Karpas-422 (cell line): Measurements from ENCODE around the gene DEFB119. TPM values are rescaled to one million over a fixed set of nuclear protein-coding genes. Genes with fewer than 3 reads are reported as not detected.
"Not testable (repeated sequence)": the region's sequence is repeated elsewhere in the genome, so short reads cannot be mapped to it uniquely, and the experiment has no call there.

ENCODE experiments used
- DNase-seq: peaks from one replicate; pipeline ENCODE4 v3.0.0-alpha.2; 2015
- H2AFZ ChIP-seq: fragments of 200-600 bp; sonication (generic); 2 replicates; pipeline ENCODE4 v1.6.1; 2014; ENCODE audit warnings: antibody characterized with exemption, low read length, mixed read lengths
- H3K27ac ChIP-seq: fragments of 200-600 bp; sonication (generic); 2 replicates; pipeline ENCODE4 v1.5.1; 2014; ENCODE audit warnings: mild to moderate bottlenecking, low read length, moderate library complexity
- H3K27me3 ChIP-seq: fragments of 200-600 bp; sonication (generic); 2 replicates; pipeline ENCODE4 v1.6.1; 2014; ENCODE audit warnings: low read length, mixed read lengths
- H3K36me3 ChIP-seq: fragments of 200-600 bp; sonication (generic); 2 replicates; pipeline ENCODE4 v1.6.1; 2014; ENCODE audit warnings: low read length, mixed read lengths; ENCODE audit not compliant: insufficient read depth
- H3K4me1 ChIP-seq: fragments of 200-600 bp; sonication (generic); 2 replicates; pipeline ENCODE4 v1.6.1; 2014; ENCODE audit warnings: mild to moderate bottlenecking, low read length, mixed read lengths
- H3K4me2 ChIP-seq: fragments of 200-600 bp; sonication (generic); 2 replicates; pipeline ENCODE4 v1.6.1; 2014; ENCODE audit warnings: low read length, low read depth, mild to moderate bottlenecking; ENCODE audit not compliant: poor library complexity, severe bottlenecking
- H3K4me3 ChIP-seq: fragments of 200-600 bp; sonication (generic); 2 replicates; pipeline ENCODE4 v1.5.1; 2014; ENCODE audit warnings: mild to moderate bottlenecking, antibody characterized with exemption, low read length, mixed read lengths
- H3K79me2 ChIP-seq: fragments of 200-600 bp; sonication (generic); 2 replicates; pipeline ENCODE4 v1.6.1; 2014; ENCODE audit warnings: mild to moderate bottlenecking, low read length, mixed read lengths
- H3K9ac ChIP-seq: fragments of 200-600 bp; sonication (generic); 2 replicates; pipeline ENCODE4 v1.6.0; 2014; ENCODE audit warnings: low read length
- H3K9me2 ChIP-seq: fragments of 200-600 bp; sonication (generic), shearing (Covaris generic); replicated peaks from 2 replicates; pipeline ENCODE4 v1.6.0; 2014; ENCODE audit warnings: mild to moderate bottlenecking, low read length, moderate library complexity; ENCODE audit not compliant: insufficient read depth
- H3K9me3 ChIP-seq: fragments of 300-700, 200-600 bp; sonication (generic); 2 replicates; pipeline ENCODE4 v1.6.1; 2014; ENCODE audit warnings: low read length, mixed read lengths
- H4K20me1 ChIP-seq: fragments of 200-600 bp; sonication (generic); 2 replicates; pipeline ENCODE4 v1.6.1; 2014; ENCODE audit warnings: mild to moderate bottlenecking, antibody characterized with exemption, low read length, low read depth; ENCODE audit not compliant: insufficient read depth
- total RNA-seq: library from RNA; depleted of rRNA; stranded (reverse); fragments of >200 nt; shearing (Covaris generic); gene quantifications from 2 replicates; pipeline ENCODE4 v1.2.3, GENCODE V29; 2014; ENCODE audit warnings: low replicate concordance; rRNA removed

Gene DEFB119, protein sequence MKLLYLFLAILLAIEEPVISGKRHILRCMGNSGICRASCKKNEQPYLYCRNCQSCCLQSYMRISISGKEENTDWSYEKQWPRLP
- not detected in 2 replicates for total RNA-seq

DNA sequence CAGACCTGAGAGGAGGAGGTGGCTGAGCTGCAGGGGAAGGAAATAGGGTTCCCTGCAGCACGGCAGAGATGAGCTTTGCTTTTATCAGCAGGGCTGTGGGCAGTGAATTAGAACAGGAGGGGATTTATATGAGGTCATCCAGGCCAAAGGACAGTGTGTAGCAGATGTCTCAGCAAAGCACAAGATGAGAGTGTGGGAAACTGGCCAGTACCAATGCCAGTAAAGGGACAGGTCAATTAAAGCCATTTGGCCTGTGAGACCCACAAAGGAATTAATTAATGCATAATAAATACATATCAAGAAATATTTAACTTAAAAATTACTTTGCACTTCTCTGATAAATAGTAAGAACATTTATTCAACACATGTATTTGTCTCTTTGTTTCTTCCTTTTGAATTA lies at the start of gene DEFB119:
TSS of gene DEFB119 (minus strand) at position 101 of the 400 bp plus-strand sequence. CDS start 107 bp downstream, outside the sequence.
- no peak within 1 kb of the TSS for H3K4me2 ChIP-seq
- DNase-seq = no peak
- H3K79me2 ChIP-seq = no peaks in the 10 kb centered on the region
- H2AFZ ChIP-seq = no peak within 1 kb of the TSS
- no peaks in the 10 kb centered on the region for H3K9me3 ChIP-seq
- no peaks in the 10 kb centered on the region for H4K20me1 ChIP-seq
- H3K4me1 ChIP-seq = no peaks in the 10 kb centered on the region
- H3K9ac ChIP-seq = no peak within 1 kb of the TSS
- H3K9me2 ChIP-seq = no peaks in the 10 kb centered on the region
- no peak within 1 kb of the TSS for H3K27ac ChIP-seq
- no peak within 1 kb of the TSS for H3K4me3 ChIP-seq
- no peaks in the 10 kb centered on the region for H3K27me3 ChIP-seq
- H3K36me3 ChIP-seq = no peaks in the 10 kb centered on the region

DNA sequence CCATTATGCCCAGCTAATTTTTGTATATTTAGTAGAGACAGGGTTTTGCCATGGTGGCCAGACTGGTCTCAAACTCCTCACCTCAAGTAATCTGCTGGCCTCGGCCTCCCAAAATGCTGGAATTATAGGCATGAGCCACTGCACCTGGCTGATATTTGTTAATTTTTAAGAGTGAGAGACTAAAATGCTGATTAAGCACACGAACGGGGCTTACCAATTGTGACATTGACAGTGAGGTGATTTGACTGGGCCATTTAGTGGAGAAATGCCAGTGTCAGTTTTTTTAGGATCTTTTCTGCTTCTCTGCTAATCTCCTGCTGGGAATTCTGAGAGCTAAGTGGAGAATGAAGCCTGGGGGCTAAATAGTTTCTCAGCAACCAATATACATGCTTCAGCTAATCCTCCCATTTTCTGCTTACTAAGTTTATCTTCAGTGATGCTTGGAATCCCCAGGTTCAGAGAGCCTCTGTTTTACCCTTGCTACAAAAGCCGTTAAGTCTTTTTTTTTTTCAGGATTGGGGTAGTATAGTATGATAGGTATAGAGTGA lies 40.3 kb upstream of the DEFB119 start:
- H3K27ac ChIP-seq = no peak overlapping the region
- no peaks in the 10 kb centered on the region for H3K27me3 ChIP-seq
- no peak overlapping the region for H2AFZ ChIP-seq
- H3K4me2 ChIP-seq = no peak overlapping the region
- no peaks in the 10 kb centered on the region for H3K9me2 ChIP-seq
- H3K4me3 ChIP-seq = no peak overlapping the region
- H3K79me2 ChIP-seq = no peaks in the 10 kb centered on the region
- H3K9ac ChIP-seq = no peak overlapping the region
- no peaks in the 10 kb centered on the region for H3K9me3 ChIP-seq
- H4K20me1 ChIP-seq = no peaks in the 10 kb centered on the region
- H3K36me3 ChIP-seq = no peaks in the 10 kb centered on the region
- no peak for DNase-seq
- H3K4me1 ChIP-seq = no peaks in the 10 kb centered on the region

DNA sequence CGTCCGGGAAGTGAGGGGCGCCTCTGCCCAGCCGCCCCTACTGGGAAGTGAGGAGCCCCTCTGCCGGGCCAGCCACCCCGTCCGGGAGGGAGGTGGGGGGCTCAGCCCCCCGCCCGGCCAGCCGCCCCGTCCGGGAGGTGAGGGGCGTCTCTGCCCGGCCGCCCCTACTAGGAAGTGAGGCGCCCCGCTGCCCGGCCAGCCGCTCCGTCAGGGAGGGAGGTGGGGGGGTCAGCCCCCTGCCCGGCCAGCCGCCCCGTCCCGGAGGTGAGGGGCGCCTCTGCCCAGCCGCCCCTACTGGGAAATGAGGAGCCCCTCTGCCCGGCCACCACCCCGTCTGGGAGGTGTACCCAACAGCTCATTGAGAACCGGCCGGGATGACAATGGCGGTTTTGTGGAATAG lies 37.2 kb upstream of the DEFB119 start:
- not testable (repeated sequence) for H3K9ac ChIP-seq, DNase-seq

GRCh38 chr20:31426891-31427551 lies 36.6 kb upstream of the DEFB119 start:
- not testable (repeated sequence) for H3K9me2 ChIP-seq, H3K9me3 ChIP-seq, H3K4me1 ChIP-seq, H2AFZ ChIP-seq, H3K79me2 ChIP-seq, H3K36me3 ChIP-seq, H3K4me2 ChIP-seq, H3K9ac ChIP-seq, H3K4me3 ChIP-seq, H3K27ac ChIP-seq, H4K20me1 ChIP-seq, DNase-seq, H3K27me3 ChIP-seq

More for the DNA sequence above, 37.2 kb upstream of the DEFB119 start:
- not testable (repeated sequence) for H3K9me3 ChIP-seq, H3K27me3 ChIP-seq, H2AFZ ChIP-seq, H3K9me2 ChIP-seq, H4K20me1 ChIP-seq, H3K36me3 ChIP-seq, H3K79me2 ChIP-seq, H3K4me1 ChIP-seq, H3K4me3 ChIP-seq, H3K4me2 ChIP-seq, H3K27ac ChIP-seq

DNA sequence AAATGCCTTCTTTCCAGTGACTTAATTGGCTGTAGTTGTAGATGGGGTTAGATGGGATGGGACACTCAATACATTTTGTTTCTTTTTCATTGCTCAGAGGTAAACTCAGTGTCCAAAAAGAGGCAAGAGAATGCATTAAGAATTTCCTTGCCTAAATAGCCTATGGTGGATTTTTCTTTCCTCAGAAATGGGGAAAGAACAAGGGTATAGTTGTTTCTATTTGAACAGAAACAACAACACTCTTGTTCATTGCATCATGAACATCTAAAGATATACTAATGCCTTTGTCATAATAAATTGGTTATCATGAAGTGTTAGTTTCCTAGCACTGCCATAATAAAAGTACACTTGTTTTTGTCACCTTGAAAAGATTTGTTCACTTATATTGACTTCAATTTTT lies 35.4 kb upstream of the DEFB119 start:
- Histone ChIP-seq H3K27ac (no peak overlapping the region), H3K27me3 (no peaks in the 10 kb centered on the region), H3K9me3 (no peaks in the 10 kb centered on the region), H2AFZ (no peak overlapping the region), H3K4me1 (no peaks in the 10 kb centered on the region), H3K9ac (no peak overlapping the region), H3K9me2 (no peaks in the 10 kb centered on the region), H3K79me2 (no peaks in the 10 kb centered on the region), H3K4me3 (no peak overlapping the region), H4K20me1 (no peaks in the 10 kb centered on the region), H3K36me3 (no peaks in the 10 kb centered on the region), H3K4me2 (no peak overlapping the region)
- no peak for DNase-seq

GRCh38 chr20:31418307-31418706 lies 27.9 kb upstream of the DEFB119 start:
- Histone ChIP-seq H3K79me2 (no peaks in the 10 kb centered on the region), H3K27me3 (no peaks in the 10 kb centered on the region), H3K9me2 (no peaks in the 10 kb centered on the region), H3K4me3 (no peak overlapping the region), H3K9me3 (no peaks in the 10 kb centered on the region), H3K4me1 (no peaks in the 10 kb centered on the region), H4K20me1 (no peaks in the 10 kb centered on the region), H3K36me3 (no peaks in the 10 kb centered on the region), H3K9ac (no peak overlapping the region), H3K4me2 (no peak overlapping the region), H2AFZ (no peak overlapping the region), H3K27ac (no peak overlapping the region)
- no peak for DNase-seq

DNA sequence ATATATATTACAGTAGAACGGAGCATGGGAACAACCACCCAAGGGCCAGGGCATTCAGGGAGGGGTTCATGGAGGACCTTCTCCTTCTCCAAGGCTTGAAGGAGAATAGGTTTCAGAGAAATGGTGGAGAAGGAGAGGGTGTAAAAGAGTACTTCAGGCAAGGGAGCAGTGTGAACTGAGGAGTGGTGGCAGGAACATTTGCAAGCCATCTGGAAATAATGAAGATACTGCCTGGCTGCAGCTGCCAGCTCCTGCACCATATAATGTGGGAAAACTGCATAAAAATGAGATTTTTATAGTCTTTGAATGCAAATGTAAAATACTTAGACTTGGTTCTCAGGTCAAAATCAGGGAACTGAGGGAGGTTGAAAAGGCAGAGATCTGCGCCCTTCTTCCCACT lies 25.3 kb upstream of the DEFB119 start:
- no peaks in the 10 kb centered on the region for H3K9me2 ChIP-seq

GRCh38 chr20:31414381-31414780 lies 24.0 kb upstream of the DEFB119 start:
- Histone ChIP-seq H3K9ac (no peak overlapping the region), H4K20me1 (no peaks in the 10 kb centered on the region), H3K4me2 (no peak overlapping the region), H3K27ac (no peak overlapping the region), H2AFZ (no peak overlapping the region), H3K79me2 (no peaks in the 10 kb centered on the region), H3K36me3 (no peaks in the 10 kb centered on the region), H3K4me3 (no peak overlapping the region), H3K27me3 (no peaks in the 10 kb centered on the region), H3K4me1 (no peaks in the 10 kb centered on the region), H3K9me3 (no peaks in the 10 kb centered on the region), H3K9me2 (no peaks in the 10 kb centered on the region)
- DNase-seq = no peak

More for the DNA sequence above, 25.3 kb upstream of the DEFB119 start:
- Histone ChIP-seq H3K9ac (no peak overlapping the region), H2AFZ (no peak overlapping the region), H3K79me2 (no peaks in the 10 kb centered on the region), H3K36me3 (no peaks in the 10 kb centered on the region), H3K4me3 (no peak overlapping the region), H3K27ac (no peak overlapping the region), H3K4me2 (no peak overlapping the region), H3K4me1 (no peaks in the 10 kb centered on the region), H4K20me1 (no peaks in the 10 kb centered on the region), H3K9me3 (no peaks in the 10 kb centered on the region), H3K27me3 (no peaks in the 10 kb centered on the region)
- no peak for DNase-seq
